HL-60 (cell line): ENCODE results near the gene USP5.

Experiments used
- DNase-seq, 2 experiments: peaks; one replicate each; pipeline ENCODE4 v3.0.0-alpha.2; 2010 to 2020; ENCODE audit warnings: low read depth in 1 of 2, low spot score in 1 of 2
- H3K27ac ChIP-seq: fragments of 250-450 bp; sonication (Bioruptor Pico); replicated peaks from 2 replicates; pipeline ENCODE4 v1.5.1; 2020; ENCODE audit warnings: mild to moderate bottlenecking, moderate library complexity
- H3K27me3 ChIP-seq: fragments of 250-450 bp; sonication (Bioruptor Pico); 2 replicates; pipeline ENCODE4 v1.5.1; 2021; ENCODE audit warnings: mild to moderate bottlenecking, moderate library complexity; ENCODE audit not compliant: insufficient read depth, poor library complexity, severe bottlenecking
- H3K4me3 ChIP-seq: replicated peaks from 2 replicates; pipeline ENCODE4 v1.5.1; 2011; ENCODE audit warnings: mild to moderate bottlenecking, control low read depth, low read length; ENCODE audit not compliant: insufficient read depth
- GABPA ChIP-seq: IDR thresholded peaks from 2 replicates; pipeline ENCODE4 v1.6.1; 2012; ENCODE audit warnings: low read depth
- POLR2AphosphoS5 ChIP-seq: IDR thresholded peaks from 2 replicates; pipeline ENCODE4 v1.6.1; 2012; ENCODE audit warnings: low read depth
- SPI1 ChIP-seq: IDR thresholded peaks from 2 replicates; pipeline ENCODE4 v1.6.1; 2012; ENCODE audit warnings: low read depth, mild to moderate bottlenecking, borderline replicate concordance
- long read RNA-seq: library from polyadenylated mRNA; unstranded; transcript quantifications from one replicate; pipeline ENCODE4 v2.0.0, GENCODE V29; 2020
- TF ChIP-seq, protein P1 (sequence below): IDR thresholded peaks from 2 replicates; pipeline ENCODE4 v1.6.1; 2012; ENCODE audit warnings: low read depth; ENCODE audit not compliant: insufficient replicate concordance
- TF ChIP-seq, protein P2 (sequence below): IDR thresholded peaks from one replicate; pipeline ENCODE4 v1.5.1; 2011; ENCODE audit warnings: low read length, control low read depth, inconsistent platforms; ENCODE audit not compliant: insufficient read depth

Gene USP5, protein sequence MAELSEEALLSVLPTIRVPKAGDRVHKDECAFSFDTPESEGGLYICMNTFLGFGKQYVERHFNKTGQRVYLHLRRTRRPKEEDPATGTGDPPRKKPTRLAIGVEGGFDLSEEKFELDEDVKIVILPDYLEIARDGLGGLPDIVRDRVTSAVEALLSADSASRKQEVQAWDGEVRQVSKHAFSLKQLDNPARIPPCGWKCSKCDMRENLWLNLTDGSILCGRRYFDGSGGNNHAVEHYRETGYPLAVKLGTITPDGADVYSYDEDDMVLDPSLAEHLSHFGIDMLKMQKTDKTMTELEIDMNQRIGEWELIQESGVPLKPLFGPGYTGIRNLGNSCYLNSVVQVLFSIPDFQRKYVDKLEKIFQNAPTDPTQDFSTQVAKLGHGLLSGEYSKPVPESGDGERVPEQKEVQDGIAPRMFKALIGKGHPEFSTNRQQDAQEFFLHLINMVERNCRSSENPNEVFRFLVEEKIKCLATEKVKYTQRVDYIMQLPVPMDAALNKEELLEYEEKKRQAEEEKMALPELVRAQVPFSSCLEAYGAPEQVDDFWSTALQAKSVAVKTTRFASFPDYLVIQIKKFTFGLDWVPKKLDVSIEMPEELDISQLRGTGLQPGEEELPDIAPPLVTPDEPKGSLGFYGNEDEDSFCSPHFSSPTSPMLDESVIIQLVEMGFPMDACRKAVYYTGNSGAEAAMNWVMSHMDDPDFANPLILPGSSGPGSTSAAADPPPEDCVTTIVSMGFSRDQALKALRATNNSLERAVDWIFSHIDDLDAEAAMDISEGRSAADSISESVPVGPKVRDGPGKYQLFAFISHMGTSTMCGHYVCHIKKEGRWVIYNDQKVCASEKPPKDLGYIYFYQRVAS
- long read RNA-seq, transcript USP5-202 (20 exons, 3,083 nt) = major isoform, 101 of 135 reads
- long read RNA-seq, partial matches to known transcripts = 6 of 135 reads
- long read RNA-seq, other reads (novel, unspliced or antisense) = 27 of 135 reads

DNA sequence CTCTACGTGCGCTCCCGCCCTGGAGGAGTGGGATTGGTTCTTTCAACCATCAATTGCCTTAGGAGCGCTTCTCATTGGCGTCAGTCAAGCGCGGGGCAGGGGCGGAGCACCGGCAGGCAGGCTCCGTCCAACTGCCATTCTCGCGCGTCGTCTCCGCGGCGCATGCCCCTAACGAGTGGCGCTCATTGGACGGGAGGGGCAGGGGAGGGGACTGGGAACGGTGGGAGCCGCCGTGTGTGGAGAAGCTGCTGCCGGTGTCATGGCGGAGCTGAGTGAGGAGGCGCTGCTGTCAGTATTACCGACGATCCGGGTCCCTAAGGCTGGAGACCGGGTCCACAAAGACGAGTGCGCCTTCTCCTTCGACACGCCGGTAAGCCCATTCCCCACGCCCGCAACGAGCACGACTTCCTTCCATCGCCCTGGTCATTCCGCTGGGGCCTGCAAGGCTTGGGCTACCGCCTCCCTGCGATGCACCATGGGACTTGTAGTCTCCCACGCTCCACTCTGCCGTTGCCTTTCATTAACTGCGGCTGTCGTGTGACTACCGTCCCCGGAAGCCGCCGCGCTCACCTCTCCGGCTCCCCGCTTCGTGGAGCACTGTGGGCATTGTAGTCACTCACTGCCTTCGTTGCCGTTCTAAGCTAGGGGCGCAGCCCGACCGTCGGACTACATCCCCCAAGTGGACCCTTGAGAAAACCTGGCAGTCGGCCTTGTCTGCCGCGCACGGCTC, at the start of gene USP5:
USP5 (plus strand) TSS at position 230 of the 730 bp plus-strand sequence; CDS start at position 260, 30 bp downstream.
- Histone ChIP-seq H3K4me3 (peak within 1 kb of the TSS; percentile 83), H3K27ac (peak within 1 kb of the TSS; percentile 93), H3K27me3 (no peaks in the 10 kb centered on the region)
- TF ChIP-seq, protein P1, sequence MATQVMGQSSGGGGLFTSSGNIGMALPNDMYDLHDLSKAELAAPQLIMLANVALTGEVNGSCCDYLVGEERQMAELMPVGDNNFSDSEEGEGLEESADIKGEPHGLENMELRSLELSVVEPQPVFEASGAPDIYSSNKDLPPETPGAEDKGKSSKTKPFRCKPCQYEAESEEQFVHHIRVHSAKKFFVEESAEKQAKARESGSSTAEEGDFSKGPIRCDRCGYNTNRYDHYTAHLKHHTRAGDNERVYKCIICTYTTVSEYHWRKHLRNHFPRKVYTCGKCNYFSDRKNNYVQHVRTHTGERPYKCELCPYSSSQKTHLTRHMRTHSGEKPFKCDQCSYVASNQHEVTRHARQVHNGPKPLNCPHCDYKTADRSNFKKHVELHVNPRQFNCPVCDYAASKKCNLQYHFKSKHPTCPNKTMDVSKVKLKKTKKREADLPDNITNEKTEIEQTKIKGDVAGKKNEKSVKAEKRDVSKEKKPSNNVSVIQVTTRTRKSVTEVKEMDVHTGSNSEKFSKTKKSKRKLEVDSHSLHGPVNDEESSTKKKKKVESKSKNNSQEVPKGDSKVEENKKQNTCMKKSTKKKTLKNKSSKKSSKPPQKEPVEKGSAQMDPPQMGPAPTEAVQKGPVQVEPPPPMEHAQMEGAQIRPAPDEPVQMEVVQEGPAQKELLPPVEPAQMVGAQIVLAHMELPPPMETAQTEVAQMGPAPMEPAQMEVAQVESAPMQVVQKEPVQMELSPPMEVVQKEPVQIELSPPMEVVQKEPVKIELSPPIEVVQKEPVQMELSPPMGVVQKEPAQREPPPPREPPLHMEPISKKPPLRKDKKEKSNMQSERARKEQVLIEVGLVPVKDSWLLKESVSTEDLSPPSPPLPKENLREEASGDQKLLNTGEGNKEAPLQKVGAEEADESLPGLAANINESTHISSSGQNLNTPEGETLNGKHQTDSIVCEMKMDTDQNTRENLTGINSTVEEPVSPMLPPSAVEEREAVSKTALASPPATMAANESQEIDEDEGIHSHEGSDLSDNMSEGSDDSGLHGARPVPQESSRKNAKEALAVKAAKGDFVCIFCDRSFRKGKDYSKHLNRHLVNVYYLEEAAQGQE = no peak
- TF ChIP-seq, protein P2, sequence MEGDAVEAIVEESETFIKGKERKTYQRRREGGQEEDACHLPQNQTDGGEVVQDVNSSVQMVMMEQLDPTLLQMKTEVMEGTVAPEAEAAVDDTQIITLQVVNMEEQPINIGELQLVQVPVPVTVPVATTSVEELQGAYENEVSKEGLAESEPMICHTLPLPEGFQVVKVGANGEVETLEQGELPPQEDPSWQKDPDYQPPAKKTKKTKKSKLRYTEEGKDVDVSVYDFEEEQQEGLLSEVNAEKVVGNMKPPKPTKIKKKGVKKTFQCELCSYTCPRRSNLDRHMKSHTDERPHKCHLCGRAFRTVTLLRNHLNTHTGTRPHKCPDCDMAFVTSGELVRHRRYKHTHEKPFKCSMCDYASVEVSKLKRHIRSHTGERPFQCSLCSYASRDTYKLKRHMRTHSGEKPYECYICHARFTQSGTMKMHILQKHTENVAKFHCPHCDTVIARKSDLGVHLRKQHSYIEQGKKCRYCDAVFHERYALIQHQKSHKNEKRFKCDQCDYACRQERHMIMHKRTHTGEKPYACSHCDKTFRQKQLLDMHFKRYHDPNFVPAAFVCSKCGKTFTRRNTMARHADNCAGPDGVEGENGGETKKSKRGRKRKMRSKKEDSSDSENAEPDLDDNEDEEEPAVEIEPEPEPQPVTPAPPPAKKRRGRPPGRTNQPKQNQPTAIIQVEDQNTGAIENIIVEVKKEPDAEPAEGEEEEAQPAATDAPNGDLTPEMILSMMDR = no peak
- peak; percentile 45; the same call in 1 of the 2 replicates for TF ChIP-seq POLR2AphosphoS5
- peak; percentile 96 for TF ChIP-seq GABPA
- peak; percentile 6; the same call in 1 of the 2 replicates for TF ChIP-seq SPI1
- DNase-seq = peak; percentile 99 to 100

DNA sequence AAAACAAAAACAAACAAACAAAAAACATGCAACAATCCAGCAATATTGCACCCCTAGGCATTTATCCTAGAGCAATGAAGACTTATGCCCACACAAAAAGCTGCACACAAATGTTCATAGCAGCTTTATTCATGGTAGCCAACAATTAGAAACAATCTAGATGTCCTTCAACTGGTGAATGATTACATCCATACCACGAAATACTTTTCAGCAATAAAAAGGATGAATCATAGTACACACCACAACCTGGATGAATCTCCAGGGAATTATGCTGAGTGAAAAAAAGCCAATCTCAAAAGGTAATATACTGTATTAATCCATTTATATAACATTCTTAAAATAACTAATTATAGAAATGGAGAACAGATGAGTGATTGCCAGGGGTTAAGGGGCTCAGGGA, 44.8 kb upstream of the USP5 start:
- TF ChIP-seq, protein P1 = no peak
- no peak for TF ChIP-seq GABPA
- no peak for TF ChIP-seq SPI1
- TF ChIP-seq POLR2AphosphoS5 = no peak
- TF ChIP-seq, protein P2 = no peak
- no peak overlapping the region for H3K4me3 ChIP-seq

DNA sequence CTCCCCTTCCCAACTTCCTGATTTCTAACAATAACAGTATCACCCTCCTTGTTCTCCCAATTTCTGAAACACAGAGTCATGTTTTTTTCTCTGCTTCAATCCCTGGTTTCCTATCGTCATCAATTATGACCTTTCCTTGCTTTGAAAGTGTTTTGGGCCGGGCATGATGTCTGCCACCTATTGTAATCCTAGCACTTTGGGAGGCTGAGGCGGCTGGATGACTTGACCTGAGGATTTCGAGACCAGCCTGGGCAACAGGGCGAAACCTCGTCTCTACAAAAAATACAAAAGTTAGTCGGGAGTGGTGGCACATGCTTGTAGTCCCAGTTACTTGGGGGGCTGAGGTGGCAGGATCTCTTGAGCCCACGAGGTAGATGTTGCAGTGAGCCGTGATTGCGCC, 42.9 kb upstream of the USP5 start:
- no peak for DNase-seq
- no peak overlapping the region for H3K4me3 ChIP-seq
- TF ChIP-seq SPI1 (no peak), POLR2AphosphoS5 (no peak)
- TF ChIP-seq, protein P1 = no peak
- TF ChIP-seq, protein P2 = no peak
- H3K27ac ChIP-seq = no peak overlapping the region
- no peaks in the 10 kb centered on the region for H3K27me3 ChIP-seq

More for the DNA sequence above, 44.8 kb upstream of the USP5 start:
- Histone ChIP-seq H3K27ac (no peak overlapping the region), H3K27me3 (no peaks in the 10 kb centered on the region)
- DNase-seq = no peak
